Progenitor cell of endocrine pancreas (in vitro differentiated cells): Measurements from ENCODE around the gene AAMDC. TPM values are rescaled to one million over a fixed set of nuclear protein-coding genes. Genes with fewer than 3 reads are reported as not detected.
"Not testable (repeated sequence)": the region's sequence is repeated elsewhere in the genome, so short reads cannot be mapped to it uniquely, and the experiment has no call there.

Experiments used
- DNase-seq: peaks from one replicate; pipeline ENCODE4 v3.0.0; 2021; ENCODE audit warnings: low spot score; ENCODE audit not compliant: unreplicated experiment
- H3K27ac Mint-ChIP-seq: 2 replicates; pipeline ENCODE4 v1.8.0; 2021; ENCODE audit warnings: mild to moderate bottlenecking, moderate library complexity, mixed read lengths
- H3K27me3 Mint-ChIP-seq: 2 replicates; pipeline ENCODE4 v1.8.0; 2021; ENCODE audit warnings: mixed read lengths
- H3K36me3 Mint-ChIP-seq: 2 replicates; pipeline ENCODE4 v1.8.0; 2022; ENCODE audit warnings: mixed read lengths; ENCODE audit not compliant: insufficient read depth
- H3K4me1 Mint-ChIP-seq: 2 replicates; pipeline ENCODE4 v1.8.0; 2021; ENCODE audit warnings: low read depth, mixed read lengths
- H3K4me3 Mint-ChIP-seq: 2 replicates; pipeline ENCODE4 v1.8.0; 2021; ENCODE audit warnings: low read depth, mild to moderate bottlenecking, moderate library complexity, mixed read lengths
- H3K9me3 Mint-ChIP-seq: 2 replicates; pipeline ENCODE4 v1.8.0; 2021; ENCODE audit warnings: low read depth, mixed read lengths
- CTCF ChIP-seq: fragments of 200-600 bp; sonication (generic); IDR thresholded peaks from one replicate; pipeline ENCODE4 v1.5.0; 2021; ENCODE audit warnings: antibody characterized with exemption, mild to moderate bottlenecking; ENCODE audit not compliant: unreplicated experiment
- total RNA-seq: library from RNA; stranded (reverse); gene quantifications from 2 replicates; pipeline ENCODE4 v1.2.1, GENCODE V29; 2021

AAMDC gene
- total RNA-seq, 1 donor from 2014 or later, result 20.4 TPM

GRCh38 chr11:77908835-77909234 lies 87.9 kb downstream of the AAMDC start:
- no peaks in the 10 kb centered on the region for H3K27me3 Mint-ChIP-seq
- peaks cover 4% of the 10 kb centered on the region for H3K36me3 Mint-ChIP-seq
- no peak for DNase-seq
- no peak for TF ChIP-seq CTCF
- no peak overlapping the region for H3K27ac Mint-ChIP-seq
- H3K4me3 Mint-ChIP-seq, result no peak overlapping the region
- H3K4me1 Mint-ChIP-seq, result peaks cover 13% of the 10 kb centered on the region
- H3K9me3 Mint-ChIP-seq, result no peaks in the 10 kb centered on the region

GRCh38 chr11:77909277-77909676 lies 88.3 kb downstream of the AAMDC start:
- no peak for DNase-seq
- Mint-ChIP-seq H3K27me3 (no peaks in the 10 kb centered on the region), H3K4me3 (no peak overlapping the region), H3K36me3 (peaks cover 6% of the 10 kb centered on the region), H3K9me3 (no peaks in the 10 kb centered on the region), H3K27ac (no peak overlapping the region), H3K4me1 (peaks cover 13% of the 10 kb centered on the region)
- TF ChIP-seq CTCF, result no peak

- H3K27ac Mint-ChIP-seq, H3K36me3 Mint-ChIP-seq, H3K27me3 Mint-ChIP-seq, H3K4me3 Mint-ChIP-seq, DNase-seq, H3K9me3 Mint-ChIP-seq: not testable (repeated sequence)
- peaks cover 13% of the 10 kb centered on the region for H3K4me1 Mint-ChIP-seq
Measured at GRCh38 chr11:77910828-77911227, 89.9 kb downstream of the AAMDC start.

- not testable (repeated sequence) for H3K36me3 Mint-ChIP-seq, H3K9me3 Mint-ChIP-seq, H3K27me3 Mint-ChIP-seq, DNase-seq, H3K27ac Mint-ChIP-seq, H3K4me1 Mint-ChIP-seq, H3K4me3 Mint-ChIP-seq
Measured at GRCh38 chr11:77913608-77914306, 92.8 kb downstream of the AAMDC start.

GRCh38 chr11:77914307-77914791 lies 93.4 kb downstream of the AAMDC start:
- not testable (repeated sequence) for H3K4me1 Mint-ChIP-seq, H3K27ac Mint-ChIP-seq

GRCh38 chr11:77917713-77918112 lies 96.8 kb downstream of the AAMDC start:
- H3K4me1 Mint-ChIP-seq, DNase-seq, H3K27ac Mint-ChIP-seq, H3K36me3 Mint-ChIP-seq, H3K4me3 Mint-ChIP-seq, H3K9me3 Mint-ChIP-seq, H3K27me3 Mint-ChIP-seq: not testable (repeated sequence)

More at GRCh38 chr11:77914307-77914791, 93.4 kb downstream of the AAMDC start:
- H3K27me3 Mint-ChIP-seq, DNase-seq, H3K4me3 Mint-ChIP-seq, H3K9me3 Mint-ChIP-seq, H3K36me3 Mint-ChIP-seq: not testable (repeated sequence)

Other genes with a start within 250 kb of the AAMDC start
- 2.2 and 2.3 TPM in 2 replicates for gene AQP11, start 231.2 kb upstream of the AAMDC start, total RNA-seq
- gene CLNS1A, start 183.3 kb upstream of the AAMDC start, total RNA-seq, result 142 and 146 TPM in 2 replicates
- 88.0 and 91.8 TPM in 2 replicates for gene RSF1, start 422 bp upstream of the AAMDC start, total RNA-seq
- 46.3 and 52.5 TPM in 2 replicates for gene INTS4, start 173.5 kb downstream of the AAMDC start, total RNA-seq
- 5.4 and 8.9 TPM in 2 replicates for gene KCTD14, start 202.1 kb downstream of the AAMDC start, total RNA-seq
- not detected in 2 replicates for gene THRSP, start 242.7 kb downstream of the AAMDC start, total RNA-seq